DOHH2 (cell line): ENCODE data around the gene AHCTF1.
"Not testable (repeated sequence)": the region's sequence is repeated elsewhere in the genome, so short reads cannot be mapped to it uniquely, and the experiment has no call there.

Source experiments
- H3F3A ChIP-seq: fragments of 200-600 bp; sonication (generic), shearing (Covaris generic); 2 replicates; pipeline ENCODE4 v1.6.0; 2016; ENCODE audit warnings: antibody characterized with exemption, mild to moderate bottlenecking; ENCODE audit not compliant: control insufficient read depth, insufficient read depth
- H3K27ac ChIP-seq: fragments of 200-600 bp; sonication (generic); 2 replicates; pipeline ENCODE4 v1.5.1; 2014; ENCODE audit warnings: low read depth, mild to moderate bottlenecking, low read length, moderate library complexity
- H3K27me3 ChIP-seq: fragments of 200-600 bp; sonication (generic); 2 replicates; pipeline ENCODE4 v1.6.1; 2014; ENCODE audit warnings: mild to moderate bottlenecking, low read length, mixed read lengths; ENCODE audit not compliant: control insufficient read depth
- H3K36me3 ChIP-seq: fragments of 200-600 bp; sonication (generic); 2 replicates; pipeline ENCODE4 v1.6.1; 2014; ENCODE audit warnings: mild to moderate bottlenecking, low read length, moderate library complexity, mixed read lengths; ENCODE audit not compliant: control insufficient read depth
- H3K4me1 ChIP-seq: fragments of 200-600 bp; sonication (generic); 2 replicates; pipeline ENCODE4 v1.6.1; 2014; ENCODE audit warnings: mild to moderate bottlenecking, low read length, mixed read lengths; ENCODE audit not compliant: control insufficient read depth
- H3K4me2 ChIP-seq: fragments of 200-600 bp; sonication (generic); 2 replicates; pipeline ENCODE4 v1.6.0; 2014; ENCODE audit warnings: mild to moderate bottlenecking, low read length, moderate library complexity
- H3K4me3 ChIP-seq: fragments of 200-600 bp; sonication (generic); 2 replicates; pipeline ENCODE4 v1.5.1; 2014; ENCODE audit warnings: mild to moderate bottlenecking, low read length, mixed read lengths
- H3K79me2 ChIP-seq: fragments of 200-600 bp; sonication (generic); 2 replicates; pipeline ENCODE4 v1.6.1; 2014; ENCODE audit warnings: mild to moderate bottlenecking, low read length, mixed read lengths; ENCODE audit not compliant: control insufficient read depth
- H3K9me2 ChIP-seq: fragments of 200-600 bp; sonication (generic); replicated peaks from 2 replicates; pipeline ENCODE4 v1.6.1; 2014; ENCODE audit warnings: mild to moderate bottlenecking, low read length, mixed read lengths; ENCODE audit not compliant: control insufficient read depth
- H3K9me3 ChIP-seq: fragments of 200-600 bp; sonication (generic); 2 replicates; pipeline ENCODE4 v1.6.1; 2014; ENCODE audit warnings: antibody characterized with exemption, low read length, mixed read lengths; ENCODE audit not compliant: control insufficient read depth, insufficient read depth
- H4K20me1 ChIP-seq: fragments of 200-600 bp; sonication (generic); 2 replicates; pipeline ENCODE4 v1.6.0; 2014; ENCODE audit warnings: low read depth, mild to moderate bottlenecking, antibody characterized with exemption, low read length, moderate library complexity; ENCODE audit not compliant: control insufficient read depth, insufficient read depth
- EZH2phosphoT487 ChIP-seq: fragments of 200-600 bp; sonication (generic); IDR thresholded peaks from 2 replicates; pipeline ENCODE4 v1.6.1; 2017; ENCODE audit warnings: borderline replicate concordance, mild to moderate bottlenecking, antibody characterized with exemption, low read length, moderate library complexity, mixed read lengths
- TF ChIP-seq, protein P1 (sequence below): fragments of 200-600 bp; sonication (generic); IDR thresholded peaks from one replicate; pipeline ENCODE4 v1.5.1; 2014; ENCODE audit warnings: antibody characterized with exemption, mild to moderate bottlenecking, low read depth, low read length; ENCODE audit not compliant: poor library complexity, severe bottlenecking

AHCTF1 gene

GRCh38 chr1:246820666-246821065, 111.1 kb downstream of the AHCTF1 start:
- Histone ChIP-seq H3K79me2 (no peaks in the 10 kb centered on the region), H3K9me2 (no peaks in the 10 kb centered on the region), H4K20me1 (no peaks in the 10 kb centered on the region), H3K4me3 (no peak overlapping the region), H3K4me2 (no peak overlapping the region), H3K4me1 (peaks cover 7% of the 10 kb centered on the region; the same call in 1 of the 2 replicates), H3K36me3 (no peaks in the 10 kb centered on the region), H3K9me3 (peaks cover 3% of the 10 kb centered on the region; the same call in 1 of the 2 replicates), H3K27ac (no peak overlapping the region), H3F3A (no peaks in the 10 kb centered on the region), H3K27me3 (no peaks in the 10 kb centered on the region; the same call in 1 of the 2 replicates)
- TF ChIP-seq, protein P1, sequence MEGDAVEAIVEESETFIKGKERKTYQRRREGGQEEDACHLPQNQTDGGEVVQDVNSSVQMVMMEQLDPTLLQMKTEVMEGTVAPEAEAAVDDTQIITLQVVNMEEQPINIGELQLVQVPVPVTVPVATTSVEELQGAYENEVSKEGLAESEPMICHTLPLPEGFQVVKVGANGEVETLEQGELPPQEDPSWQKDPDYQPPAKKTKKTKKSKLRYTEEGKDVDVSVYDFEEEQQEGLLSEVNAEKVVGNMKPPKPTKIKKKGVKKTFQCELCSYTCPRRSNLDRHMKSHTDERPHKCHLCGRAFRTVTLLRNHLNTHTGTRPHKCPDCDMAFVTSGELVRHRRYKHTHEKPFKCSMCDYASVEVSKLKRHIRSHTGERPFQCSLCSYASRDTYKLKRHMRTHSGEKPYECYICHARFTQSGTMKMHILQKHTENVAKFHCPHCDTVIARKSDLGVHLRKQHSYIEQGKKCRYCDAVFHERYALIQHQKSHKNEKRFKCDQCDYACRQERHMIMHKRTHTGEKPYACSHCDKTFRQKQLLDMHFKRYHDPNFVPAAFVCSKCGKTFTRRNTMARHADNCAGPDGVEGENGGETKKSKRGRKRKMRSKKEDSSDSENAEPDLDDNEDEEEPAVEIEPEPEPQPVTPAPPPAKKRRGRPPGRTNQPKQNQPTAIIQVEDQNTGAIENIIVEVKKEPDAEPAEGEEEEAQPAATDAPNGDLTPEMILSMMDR, result no peak
- TF ChIP-seq EZH2phosphoT487, result no peak

GRCh38 chr1:246817778-246818177, 114.0 kb downstream of the AHCTF1 start:
- H3K4me2 ChIP-seq, H3K79me2 ChIP-seq, H4K20me1 ChIP-seq, H3F3A ChIP-seq, H3K9me2 ChIP-seq, H3K4me1 ChIP-seq, H3K4me3 ChIP-seq, H3K36me3 ChIP-seq, H3K9me3 ChIP-seq, H3K27me3 ChIP-seq, H3K27ac ChIP-seq: not testable (repeated sequence)

- Histone ChIP-seq H3K27me3 (no peaks in the 10 kb centered on the region; the same call in 1 of the 2 replicates), H3K4me2 (no peak overlapping the region), H3K9me3 (peaks cover 3% of the 10 kb centered on the region; the same call in 1 of the 2 replicates), H3K4me3 (no peak overlapping the region), H3K9me2 (no peaks in the 10 kb centered on the region), H4K20me1 (no peaks in the 10 kb centered on the region), H3K4me1 (no peaks in the 10 kb centered on the region), H3F3A (no peaks in the 10 kb centered on the region), H3K27ac (no peak overlapping the region), H3K79me2 (no peaks in the 10 kb centered on the region), H3K36me3 (no peaks in the 10 kb centered on the region)
- no peak for TF ChIP-seq EZH2phosphoT487
- TF ChIP-seq, protein P1, result no peak
Observed at GRCh38 chr1:246815693-246816270, 116.0 kb downstream of the AHCTF1 start.

GRCh38 chr1:246814890-246815289, 116.9 kb downstream of the AHCTF1 start:
- Histone ChIP-seq H3K79me2 (no peaks in the 10 kb centered on the region), H3K36me3 (no peaks in the 10 kb centered on the region), H3K4me2 (no peak overlapping the region), H3K4me3 (no peak overlapping the region), H3K9me2 (no peaks in the 10 kb centered on the region), H3F3A (no peaks in the 10 kb centered on the region), H3K27ac (no peak overlapping the region), H3K9me3 (peaks cover 3% of the 10 kb centered on the region; the same call in 1 of the 2 replicates), H4K20me1 (no peaks in the 10 kb centered on the region), H3K27me3 (no peaks in the 10 kb centered on the region), H3K4me1 (no peaks in the 10 kb centered on the region)
- TF ChIP-seq EZH2phosphoT487, result no peak
- TF ChIP-seq, protein P1, result no peak

DNA sequence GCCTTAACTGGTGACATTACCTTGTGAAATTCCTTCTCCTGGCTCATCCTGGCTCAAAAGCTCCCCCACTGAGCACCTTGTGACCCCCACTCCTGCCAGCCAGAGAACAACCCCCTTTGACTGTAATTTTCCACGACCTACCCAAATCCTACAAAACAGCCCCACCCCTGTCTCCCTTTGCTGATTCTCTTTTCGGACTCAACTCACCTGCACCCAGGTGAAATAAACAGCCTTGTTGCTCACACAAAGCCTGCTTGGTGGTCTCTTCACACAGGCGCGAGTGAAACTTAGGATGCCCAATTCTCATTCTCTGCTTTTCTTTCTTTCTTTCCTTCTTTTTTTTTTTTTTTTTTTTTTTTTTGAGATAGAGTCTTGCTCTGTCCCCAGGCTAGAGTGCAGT, 118.4 kb downstream of the AHCTF1 start:
- H3K27me3 ChIP-seq, H3K36me3 ChIP-seq, H3K79me2 ChIP-seq, H4K20me1 ChIP-seq, H3K9me2 ChIP-seq, H3K9me3 ChIP-seq, H3K27ac ChIP-seq, H3K4me1 ChIP-seq, H3F3A ChIP-seq, H3K4me2 ChIP-seq, H3K4me3 ChIP-seq: not testable (repeated sequence)
